Adrenal gland (tissue), 5 donors: ENCODE results near the gene ALOX15.

Experiments used
- POLR2A ChIP-seq, 2 donors: fragments of 450-650 bp; IDR thresholded peaks; one replicate each; pipeline ENCODE4 v1.6.1; 2017; ENCODE audit warnings: antibody characterized with exemption in 2 of 2, mild to moderate bottlenecking in 2 of 2, moderate library complexity in 1 of 2
- TF ChIP-seq, protein P1 (sequence below), 6 experiments: fragments of 450-650 bp in 4 of 6; fragments of 200-600 bp in 2 of 6; sonication (generic) in 1 of 6; IDR thresholded peaks; 1 replicate in 5 of 6; 2 replicates in 1 of 6; pipeline versions ENCODE4 v1.5.1 to v1.8.0; 2016 to 2021; ENCODE audit warnings: antibody characterized with exemption in 6 of 6, mild to moderate bottlenecking in 2 of 6, moderate library complexity in 1 of 6
- donor health status: DM: no; HTN: no; CAD: no.

DNA sequence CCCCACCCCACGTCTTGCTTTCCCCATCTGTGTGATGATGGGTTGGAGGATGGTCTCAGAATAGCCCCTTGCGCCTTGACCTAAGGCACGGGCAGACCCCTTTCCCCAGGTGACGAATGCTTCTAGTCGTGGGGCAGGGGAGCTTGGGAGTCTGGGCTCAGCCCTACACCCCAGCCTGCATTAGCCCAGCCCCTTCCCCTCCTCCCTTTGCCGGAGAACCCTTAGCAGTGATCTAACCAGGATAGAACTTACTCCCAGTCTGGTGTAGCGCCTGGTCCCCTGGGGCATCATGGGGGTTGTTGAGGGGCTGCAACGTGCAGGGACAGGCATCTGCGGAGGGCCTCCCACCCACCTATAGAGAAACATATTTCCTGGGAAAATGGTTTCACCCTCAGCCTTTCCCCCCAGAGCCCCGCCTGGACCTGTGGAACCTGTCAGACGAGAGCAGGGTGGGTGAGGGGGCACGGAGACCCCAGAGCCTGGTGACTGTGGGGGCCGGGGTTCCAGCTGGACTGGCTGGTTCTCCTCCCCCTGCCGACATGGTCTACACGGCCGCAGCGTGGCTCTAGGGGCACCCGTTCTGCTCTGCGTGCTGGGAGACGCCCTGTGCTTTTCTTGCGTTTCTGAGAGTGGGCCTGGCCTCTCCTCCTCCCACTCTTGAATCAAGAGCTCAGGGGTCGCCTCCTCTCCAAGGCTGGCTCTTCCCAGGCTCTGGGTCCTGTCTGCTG, 52.4 kb downstream of the ALOX15 start:
- TF ChIP-seq, protein P1, sequence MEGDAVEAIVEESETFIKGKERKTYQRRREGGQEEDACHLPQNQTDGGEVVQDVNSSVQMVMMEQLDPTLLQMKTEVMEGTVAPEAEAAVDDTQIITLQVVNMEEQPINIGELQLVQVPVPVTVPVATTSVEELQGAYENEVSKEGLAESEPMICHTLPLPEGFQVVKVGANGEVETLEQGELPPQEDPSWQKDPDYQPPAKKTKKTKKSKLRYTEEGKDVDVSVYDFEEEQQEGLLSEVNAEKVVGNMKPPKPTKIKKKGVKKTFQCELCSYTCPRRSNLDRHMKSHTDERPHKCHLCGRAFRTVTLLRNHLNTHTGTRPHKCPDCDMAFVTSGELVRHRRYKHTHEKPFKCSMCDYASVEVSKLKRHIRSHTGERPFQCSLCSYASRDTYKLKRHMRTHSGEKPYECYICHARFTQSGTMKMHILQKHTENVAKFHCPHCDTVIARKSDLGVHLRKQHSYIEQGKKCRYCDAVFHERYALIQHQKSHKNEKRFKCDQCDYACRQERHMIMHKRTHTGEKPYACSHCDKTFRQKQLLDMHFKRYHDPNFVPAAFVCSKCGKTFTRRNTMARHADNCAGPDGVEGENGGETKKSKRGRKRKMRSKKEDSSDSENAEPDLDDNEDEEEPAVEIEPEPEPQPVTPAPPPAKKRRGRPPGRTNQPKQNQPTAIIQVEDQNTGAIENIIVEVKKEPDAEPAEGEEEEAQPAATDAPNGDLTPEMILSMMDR (IDR thresholded peaks at IDR 0.05), result no peak
- TF ChIP-seq POLR2A (IDR thresholded peaks at IDR 0.05), result no peak
